ENCODE measurements around the gene NHSL1.

DNA sequence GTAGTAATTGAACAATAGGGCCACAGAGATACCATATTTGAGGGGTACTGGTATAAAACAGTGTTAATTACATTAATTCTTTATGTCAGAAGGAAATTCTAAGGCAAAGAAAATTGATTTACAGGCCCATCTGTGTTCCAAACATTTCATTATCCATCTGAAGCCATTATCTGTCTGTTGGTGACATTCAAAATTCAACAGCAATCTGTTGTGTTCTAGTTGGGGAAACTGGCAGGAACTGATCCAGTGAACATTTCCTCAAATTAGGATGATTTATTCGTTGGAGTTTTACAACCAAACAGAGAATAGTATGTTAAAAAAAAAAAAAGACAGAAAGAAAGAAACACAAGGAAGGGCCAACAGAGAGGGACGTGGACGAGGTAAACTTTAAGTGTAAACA lies 65.2 kb downstream of the NHSL1 start:
- TF ChIP-seq, protein P1, sequence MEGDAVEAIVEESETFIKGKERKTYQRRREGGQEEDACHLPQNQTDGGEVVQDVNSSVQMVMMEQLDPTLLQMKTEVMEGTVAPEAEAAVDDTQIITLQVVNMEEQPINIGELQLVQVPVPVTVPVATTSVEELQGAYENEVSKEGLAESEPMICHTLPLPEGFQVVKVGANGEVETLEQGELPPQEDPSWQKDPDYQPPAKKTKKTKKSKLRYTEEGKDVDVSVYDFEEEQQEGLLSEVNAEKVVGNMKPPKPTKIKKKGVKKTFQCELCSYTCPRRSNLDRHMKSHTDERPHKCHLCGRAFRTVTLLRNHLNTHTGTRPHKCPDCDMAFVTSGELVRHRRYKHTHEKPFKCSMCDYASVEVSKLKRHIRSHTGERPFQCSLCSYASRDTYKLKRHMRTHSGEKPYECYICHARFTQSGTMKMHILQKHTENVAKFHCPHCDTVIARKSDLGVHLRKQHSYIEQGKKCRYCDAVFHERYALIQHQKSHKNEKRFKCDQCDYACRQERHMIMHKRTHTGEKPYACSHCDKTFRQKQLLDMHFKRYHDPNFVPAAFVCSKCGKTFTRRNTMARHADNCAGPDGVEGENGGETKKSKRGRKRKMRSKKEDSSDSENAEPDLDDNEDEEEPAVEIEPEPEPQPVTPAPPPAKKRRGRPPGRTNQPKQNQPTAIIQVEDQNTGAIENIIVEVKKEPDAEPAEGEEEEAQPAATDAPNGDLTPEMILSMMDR (IDR thresholded peaks at IDR 0.05), result no peak
- TF ChIP-seq POLR2A (IDR thresholded peaks at IDR 0.05) (no peak), POLR2AphosphoS5 (IDR thresholded peaks at IDR 0.05; ENCODE audit: insufficient read depth in 1 of 2, low read depth in 1 of 2) (no peak)
